AG04450 (cell line): ENCODE measurements around the gene MAP2K5. TPM values are rescaled to one million over a fixed set of nuclear protein-coding genes. Genes with fewer than 3 reads are reported as not detected.

Source experiments
- CTCF ChIA-PET: fragments of 300-600, 350-600 bp; formaldehyde crosslinking; extraction: SDS; loops from one replicate; lab custom pipeline; 2022; ENCODE audit warnings: antibody characterized with exemption, inconsistent platforms; lab: Charles Lee
- POLR2A ChIA-PET: fragments of 350-600 bp; formaldehyde crosslinking; extraction: SDS; loops from one replicate; lab custom pipeline; 2021; ENCODE audit warnings: antibody characterized with exemption, inconsistent platforms; lab: Yijun Ruan, JAX
- DNase-seq: peaks from one replicate; pipeline ENCODE4 v3.0.0-alpha.2; 2011; ENCODE audit warnings: low read depth, low spot score
- H3K27ac ChIP-seq: one replicate; pipeline ENCODE4 v1.5.1; 2012; ENCODE audit warnings: low read depth, low read length, control low read depth
- H3K27me3 ChIP-seq: one replicate; pipeline ENCODE4 v1.6.0; 2012; ENCODE audit warnings: low read length; ENCODE audit not compliant: control insufficient read depth, insufficient read depth
- H3K4me3 ChIP-seq: 2 replicates; pipeline ENCODE4 v1.5.1; 2011; ENCODE audit warnings: mild to moderate bottlenecking, low read depth, low read length, control low read depth
- H3K9me3 ChIP-seq: 2 replicates; pipeline ENCODE4 v1.5.1; 2012; ENCODE audit warnings: low read length; ENCODE audit not compliant: control insufficient read depth, insufficient read depth
- CTCF ChIP-seq: IDR thresholded peaks from 2 replicates; pipeline ENCODE4 v1.5.1; 2011; ENCODE audit warnings: low read depth, low read length, control low read depth, inconsistent platforms
- polyA plus RNA-seq: library from polyadenylated mRNA; depleted of rRNA; stranded (reverse); fragments of >200 nt; gene quantifications from 2 replicates; pipeline ENCODE4 v1.2.3, GENCODE V29; 2011

The MAP2K5 gene
- polyA plus RNA-seq, 1 experiment, result 5.4 TPM

- H3K4me3 ChIP-seq, result peak overlapping the region; percentile 43
- DNase-seq, result no peak
- H3K9me3 ChIP-seq, result peaks cover 9% of the 10 kb centered on the region; the same call in 1 of the 2 replicates
- POLR2A ChIA-PET, result interaction anchor here (0.5 kb wide), 1 partner anchor 169 kb away, joined by 3 read pairs; no protein-coding TSS in a partner anchor
- H3K27ac ChIP-seq, result no peak overlapping the region
- peaks cover 85% of the 10 kb centered on the region for H3K27me3 ChIP-seq
- CTCF ChIA-PET, result interaction anchor here (0.8 to 2.0 kb wide), 3 partner anchors 309 to 376 kb away, joined by 3 to 14 read pairs (median 6); no protein-coding TSS in a partner anchor
- no peak for TF ChIP-seq CTCF
Observed at GRCh38 chr15:67832897-67833709, 290.6 kb downstream of the MAP2K5 start.

DNA sequence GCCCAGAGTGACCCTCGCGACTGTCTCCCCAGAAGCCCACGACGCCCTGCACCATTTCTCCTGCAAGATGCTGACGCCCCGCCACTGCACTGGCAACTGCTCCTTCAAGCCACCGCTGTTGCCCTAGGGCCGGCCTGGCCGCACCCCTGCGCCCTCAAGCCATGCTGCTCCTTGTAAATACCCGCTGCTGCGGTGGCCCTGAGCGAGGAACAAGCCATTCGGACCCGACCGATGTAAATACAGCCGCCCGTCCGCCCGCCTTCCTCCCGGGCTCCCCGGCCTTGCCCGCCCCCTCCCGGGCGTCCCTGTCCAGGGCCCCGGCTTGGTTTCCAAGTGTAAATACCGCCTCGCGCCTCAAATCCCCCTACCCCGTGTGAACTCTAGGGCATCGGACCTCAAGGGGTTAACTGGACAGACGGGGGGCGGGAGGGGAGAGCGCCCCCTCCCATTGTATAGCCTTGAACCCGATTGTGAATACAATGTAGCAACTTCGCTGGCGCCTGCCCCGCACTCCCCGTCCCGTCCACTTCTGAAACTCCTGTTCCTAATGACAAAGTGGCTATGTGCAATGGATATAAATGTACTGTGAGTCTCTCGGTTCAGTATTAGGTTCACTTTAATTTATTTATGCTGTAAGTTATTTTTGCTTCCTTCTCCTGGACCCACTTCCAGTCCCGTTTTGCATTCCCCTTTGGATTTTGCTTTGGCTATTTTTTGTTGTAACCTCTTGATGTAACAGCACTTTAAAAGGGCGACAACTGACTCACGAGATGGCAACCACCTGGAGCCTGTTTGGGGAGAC lies 291.4 kb downstream of the MAP2K5 start:
- H3K27me3 ChIP-seq, result peaks cover 78% of the 10 kb centered on the region

GRCh38 chr15:67834581-67835296 lies 292.2 kb downstream of the MAP2K5 start:
- peaks cover 70% of the 10 kb centered on the region for H3K27me3 ChIP-seq
- DNase-seq, result no peak
- no peak overlapping the region; the same call in 1 of the 2 replicates for H3K4me3 ChIP-seq
- ChIA-PET POLR2A (no interaction called here), CTCF (interaction anchor here (0.9 to 5.3 kb wide), 4 partner anchors 334 to 449 kb away, joined by 3 to 52 read pairs (median 7); no protein-coding TSS in a partner anchor)
- TF ChIP-seq CTCF, result no peak
- peaks cover 9% of the 10 kb centered on the region; the same call in 1 of the 2 replicates for H3K9me3 ChIP-seq
- no peak overlapping the region for H3K27ac ChIP-seq

More for the DNA sequence above, 291.4 kb downstream of the MAP2K5 start:
- TF ChIP-seq CTCF, result peak; percentile 59
- peak overlapping the region; percentile 13; the same call in 1 of the 2 replicates for H3K4me3 ChIP-seq
- DNase-seq, result no peak
- H3K9me3 ChIP-seq, result peaks cover 9% of the 10 kb centered on the region; the same call in 1 of the 2 replicates
- CTCF ChIA-PET, result interaction anchor here (1.6 to 5.3 kb wide), 3 partner anchors 333 to 377 kb away, joined by 6 to 52 read pairs (median 14); no protein-coding TSS in a partner anchor
- POLR2A ChIA-PET, result no interaction called here
- H3K27ac ChIP-seq, result no peak overlapping the region

- TF ChIP-seq CTCF, result no peak
- CTCF ChIA-PET, result interaction anchor here (0.6 to 5.3 kb wide), 41 partner anchors 21 to 890 kb away, joined by 3 to 52 read pairs (median 3); no protein-coding TSS in a partner anchor
- H3K27ac ChIP-seq, result no peak overlapping the region
- peaks cover 62% of the 10 kb centered on the region for H3K27me3 ChIP-seq
- H3K9me3 ChIP-seq, result peaks cover 9% of the 10 kb centered on the region; the same call in 1 of the 2 replicates
- no peak for DNase-seq
- POLR2A ChIA-PET, result interaction anchor here (0.7 kb wide), 1 partner anchor 794 kb away, joined by 3 read pairs; no protein-coding TSS in a partner anchor
- H3K4me3 ChIP-seq, result peak overlapping the region; percentile 35
Observed at GRCh38 chr15:67835297-67836133, 293.0 kb downstream of the MAP2K5 start.
